Smooth muscle cell of the umbilical artery (primary cell): ENCODE measurements around the gene THAP6. TPM values are rescaled to one million over a fixed set of nuclear protein-coding genes. Genes with fewer than 3 reads are reported as not detected.

Experiments used
- total RNA-seq: library from RNA; depleted of rRNA; stranded (reverse); fragments of >200 nt; gene quantifications from 2 replicates; pipeline ENCODE4 v1.2.3, GENCODE V29; 2014

THAP6 gene
- total RNA-seq = 17.5 and 18.7 TPM in 2 replicates

GRCh38 chr4:75514131-75514948 lies at the start of gene THAP6, which contains the start of gene RCHY1:
THAP6 (plus strand) TSS chr4:75514473; CDS start chr4:75515453, 980 bp downstream.
RCHY1 (minus strand) TSS chr4:75514403; CDS start chr4:75514286, 117 bp downstream.

DNA sequence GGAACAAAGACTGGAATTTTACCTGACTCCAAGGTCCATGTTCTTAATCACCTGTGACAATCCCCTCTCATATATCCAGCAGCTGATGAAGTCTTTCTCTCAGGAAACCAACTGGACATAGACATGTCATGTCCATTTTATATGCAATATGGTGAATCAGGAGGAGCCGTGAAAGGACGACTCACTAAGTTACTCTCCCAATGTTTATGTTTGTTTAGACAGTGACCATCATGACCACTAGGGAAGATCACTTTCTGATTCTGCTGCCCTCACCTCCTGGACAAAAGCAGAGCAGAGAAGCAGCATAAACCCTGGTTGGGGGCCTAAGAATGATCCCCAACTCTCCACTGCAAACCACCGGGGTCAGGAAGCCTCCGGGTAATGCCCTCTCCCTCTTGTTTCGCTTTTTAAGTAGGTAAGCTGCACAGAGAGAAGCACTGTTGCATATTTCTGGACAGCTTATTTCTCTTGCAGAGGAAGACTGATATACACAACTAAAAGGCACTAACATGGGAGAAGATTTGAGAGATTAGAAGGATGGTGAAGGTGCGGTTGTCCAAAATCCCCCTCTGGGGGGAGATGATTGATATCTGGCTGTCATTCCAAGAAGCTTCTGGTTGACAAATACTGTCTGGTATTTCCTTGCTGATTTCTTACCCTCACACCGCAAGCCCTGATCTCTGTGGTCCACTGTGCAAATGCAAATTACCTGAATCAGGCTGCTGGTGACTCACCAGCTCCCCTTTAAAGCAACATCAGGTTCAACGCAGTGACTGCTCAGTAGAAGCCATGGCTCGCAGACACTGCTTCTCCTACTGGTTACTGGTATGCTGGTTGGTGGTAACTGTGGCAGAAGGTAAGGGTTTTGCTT lies 41.3 kb downstream of the THAP6 start, which contains the start of gene ODAPH:
ODAPH (plus strand) TSS at position 773 of the 871 bp plus-strand sequence; CDS start at position 790, 17 bp downstream.

Other genes starting within 250 kb of the THAP6 start
- gene RCHY1, start 70 bp upstream of the THAP6 start, total RNA-seq = 36.0 and 38.0 TPM in 2 replicates
- gene ODAPH, start 41.6 kb downstream of the THAP6 start, total RNA-seq = under 0.01 and 0.18 TPM in 2 replicates
- 0.88 and 0.89 TPM in 2 replicates for gene CDKL2, start 116.1 kb downstream of the THAP6 start, total RNA-seq
- 267 and 273 TPM in 2 replicates for gene G3BP2, start 158.9 kb downstream of the THAP6 start, total RNA-seq
- 204 and 253 TPM in 2 replicates for gene USO1, start 210.1 kb downstream of the THAP6 start, total RNA-seq